Measurements from ENCODE around the gene IDH3A.

GRCh38 chr15:78142332-78142731 is 6.8 kb upstream of the IDH3A start:
- TF ChIP-seq CTCF (conservative IDR thresholded peaks at IDR 0.05; ENCODE audit: low read length) = no peak
- no peak for TF ChIP-seq EZH2phosphoT487 (IDR thresholded peaks at IDR 0.05; ENCODE audit: borderline replicate concordance)

All from Loucy (cell line).